ENCODE measurements around the gene CECR2.
A peak's percentile ranks its signal among the peaks of the same experiment; 100 is the strongest.
"Not testable (repeated sequence)": the region's sequence is repeated elsewhere in the genome, so short reads cannot be mapped to it uniquely, and the experiment has no call there.

CECR2 gene

DNA sequence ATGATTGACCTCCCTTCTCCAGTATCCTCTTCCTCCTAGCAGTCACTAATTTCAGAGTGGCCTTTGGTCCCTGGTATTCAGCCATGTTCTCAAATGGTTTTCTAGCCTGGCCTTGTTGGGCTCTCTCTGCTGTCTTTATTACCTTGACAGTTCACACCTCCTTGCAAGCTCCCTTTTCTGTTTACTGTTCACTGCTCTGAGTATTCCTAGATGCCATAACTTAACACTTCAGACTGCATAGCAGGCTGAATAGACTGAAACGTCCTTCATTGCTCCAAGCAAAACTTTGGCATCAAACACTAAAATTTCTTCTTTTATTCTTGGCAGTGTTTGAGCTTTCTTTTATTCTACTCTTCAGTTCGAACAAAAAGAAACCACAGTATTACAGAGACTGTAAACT lies 144.4 kb downstream of the CECR2 start:
- Mint-ChIP-seq H3K4me3 (no peak overlapping the region), H3K4me1 (no peaks in the 10 kb centered on the region), H3K27ac (ENCODE audit: low read depth) (no peak overlapping the region), H3K9me3 (no peaks in the 10 kb centered on the region), H3K36me3 (ENCODE audit: insufficient read depth) (peaks cover 1% of the 10 kb centered on the region), H3K27me3 (peaks cover 78% of the 10 kb centered on the region)
- ATAC-seq (replicated peaks; ENCODE audit: extremely low read depth, poor library complexity, severe bottlenecking) (no peak), DNase-seq (ENCODE audit: low spot score in 2 of 2) (no peak)

DNA sequence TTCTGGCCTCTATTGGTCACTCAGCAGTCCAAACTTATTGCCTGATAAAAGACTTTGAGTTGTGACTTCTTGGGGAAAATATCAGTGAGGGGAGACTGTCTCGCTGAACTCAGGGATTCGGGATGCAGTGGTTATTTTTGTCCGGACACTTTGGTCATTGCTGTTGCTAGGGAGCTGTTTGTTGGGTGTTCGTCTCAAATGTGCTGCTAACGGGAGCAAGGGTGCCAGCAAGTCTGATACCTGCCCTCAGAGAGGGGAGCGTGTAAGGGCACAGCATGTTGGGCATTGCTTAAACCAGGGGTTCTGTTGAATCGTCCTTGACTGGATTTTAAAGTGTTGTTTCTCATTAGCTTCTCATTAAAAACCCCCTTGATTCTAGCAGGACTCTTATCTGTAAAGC lies 144.8 kb downstream of the CECR2 start:
- H3K27me3 Mint-ChIP-seq, result peaks cover 78% of the 10 kb centered on the region
- H3K4me3 Mint-ChIP-seq, result no peak overlapping the region
- DNase-seq (ENCODE audit: low spot score in 2 of 2), result no peak
- no peaks in the 10 kb centered on the region for H3K9me3 Mint-ChIP-seq
- no peak for ATAC-seq (replicated peaks; ENCODE audit: extremely low read depth, poor library complexity, severe bottlenecking)
- H3K27ac Mint-ChIP-seq (ENCODE audit: low read depth), result no peak overlapping the region
- peaks cover 1% of the 10 kb centered on the region for H3K36me3 Mint-ChIP-seq (ENCODE audit: insufficient read depth)
- H3K4me1 Mint-ChIP-seq, result no peaks in the 10 kb centered on the region

DNA sequence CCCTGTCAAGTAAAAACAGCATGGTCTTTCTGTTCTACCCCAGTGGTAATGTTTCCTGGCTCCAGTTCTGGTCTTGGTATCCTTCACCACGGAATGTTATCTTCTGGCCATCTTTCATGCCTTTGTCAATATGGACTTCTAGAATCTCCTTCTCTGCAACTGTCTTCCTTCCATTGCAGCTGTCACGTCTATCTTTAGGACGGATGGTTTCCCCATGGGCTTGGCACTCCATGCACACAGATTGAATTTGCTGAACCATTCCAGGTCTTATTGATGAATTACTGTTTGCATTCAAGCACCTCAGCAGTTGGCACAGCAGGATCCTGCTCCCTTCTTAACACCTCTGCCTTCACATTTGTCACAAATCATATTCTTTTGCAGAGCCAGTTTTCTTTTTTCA lies 149.1 kb downstream of the CECR2 start:
- DNase-seq (ENCODE audit: low spot score in 2 of 2), result no peak
- H3K4me1 Mint-ChIP-seq, result no peaks in the 10 kb centered on the region
- H3K36me3 Mint-ChIP-seq (ENCODE audit: insufficient read depth), result no peaks in the 10 kb centered on the region
- no peak for ATAC-seq (replicated peaks; ENCODE audit: extremely low read depth, poor library complexity, severe bottlenecking)
- H3K27ac Mint-ChIP-seq (ENCODE audit: low read depth), result no peak overlapping the region
- H3K4me3 Mint-ChIP-seq, result no peak overlapping the region
- H3K27me3 Mint-ChIP-seq, result peaks cover 61% of the 10 kb centered on the region
- no peaks in the 10 kb centered on the region for H3K9me3 Mint-ChIP-seq

DNA sequence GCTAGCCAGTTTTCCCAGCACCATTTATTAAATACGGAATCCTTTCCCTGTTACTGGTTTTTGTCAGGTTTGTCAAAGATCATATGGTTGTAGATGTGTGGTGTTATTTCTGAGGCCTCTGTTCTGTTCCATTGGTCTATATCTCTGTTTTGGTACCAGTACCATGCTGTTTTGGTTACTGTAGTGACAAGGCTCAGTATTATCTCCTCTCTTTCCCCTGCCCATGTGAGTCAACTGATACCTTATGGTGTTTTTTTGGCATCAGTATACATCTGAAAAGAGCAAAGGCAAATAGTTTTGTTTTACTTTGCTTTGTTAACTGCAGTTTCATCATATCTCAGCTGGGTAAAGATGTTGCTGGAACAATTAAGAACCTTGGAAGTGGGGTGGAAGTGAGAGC lies 152.7 kb downstream of the CECR2 start:
- not testable (repeated sequence) for H3K4me1 Mint-ChIP-seq; H3K9me3 Mint-ChIP-seq; H3K4me3 Mint-ChIP-seq; H3K36me3 Mint-ChIP-seq (ENCODE audit: insufficient read depth); ATAC-seq (replicated peaks; ENCODE audit: extremely low read depth, poor library complexity, severe bottlenecking); H3K27ac Mint-ChIP-seq (ENCODE audit: low read depth); DNase-seq (ENCODE audit: low spot score in 2 of 2)
- peaks cover 66% of the 10 kb centered on the region for H3K27me3 Mint-ChIP-seq

DNA sequence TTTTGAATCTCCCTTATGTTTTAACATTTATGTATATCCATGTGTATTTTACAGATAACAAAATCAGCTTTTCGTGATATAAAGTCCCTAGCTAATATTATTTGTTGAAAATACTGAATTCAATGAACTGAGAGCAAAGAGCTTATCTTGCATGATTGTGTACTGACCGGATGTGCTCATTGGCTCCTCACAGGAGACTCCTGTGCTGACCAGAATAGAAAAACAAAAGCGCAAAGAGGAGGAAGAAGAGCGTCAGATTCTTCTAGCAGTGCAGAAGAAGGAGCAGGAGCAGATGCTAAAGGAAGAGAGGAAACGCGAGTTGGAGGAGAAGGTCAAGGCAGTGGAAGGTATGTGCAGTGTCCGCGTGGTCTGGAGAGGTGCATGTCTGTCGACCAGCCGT lies 154.7 kb downstream of the CECR2 start:
- peaks cover 68% of the 10 kb centered on the region for H3K27me3 Mint-ChIP-seq
- DNase-seq (ENCODE audit: low spot score in 2 of 2), result no peak
- H3K36me3 Mint-ChIP-seq (ENCODE audit: insufficient read depth), result no peaks in the 10 kb centered on the region
- no peak overlapping the region for H3K27ac Mint-ChIP-seq (ENCODE audit: low read depth)
- no peak overlapping the region for H3K4me3 Mint-ChIP-seq
- no peak for ATAC-seq (replicated peaks; ENCODE audit: extremely low read depth, poor library complexity, severe bottlenecking)
- H3K9me3 Mint-ChIP-seq, result no peaks in the 10 kb centered on the region
- no peaks in the 10 kb centered on the region for H3K4me1 Mint-ChIP-seq

DNA sequence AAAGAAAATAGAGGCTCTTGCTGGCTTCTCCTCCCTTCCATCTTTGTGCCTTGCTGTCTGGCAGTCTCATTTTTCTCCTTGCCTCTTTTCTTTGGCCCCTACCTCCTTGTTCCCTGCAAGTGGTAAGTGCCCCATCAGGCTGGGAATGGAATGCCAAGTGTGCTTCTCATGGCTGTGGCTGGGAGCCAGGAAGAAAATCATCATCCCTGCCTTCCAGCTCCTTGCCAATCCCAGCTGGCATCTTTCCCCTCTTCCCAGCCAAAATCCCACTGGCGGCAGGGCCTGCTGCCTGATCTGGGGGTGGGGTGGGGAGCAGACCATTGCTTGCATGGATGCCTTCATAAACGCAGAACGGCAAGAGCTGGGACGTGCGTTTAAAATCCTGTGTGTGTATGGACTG lies 167.0 kb downstream of the CECR2 start:
- H3K4me3 Mint-ChIP-seq, result no peak overlapping the region
- DNase-seq (ENCODE audit: low spot score in 2 of 2) (no peak), ATAC-seq (replicated peaks; ENCODE audit: extremely low read depth, poor library complexity, severe bottlenecking) (no peak)
- no peaks in the 10 kb centered on the region for H3K36me3 Mint-ChIP-seq (ENCODE audit: insufficient read depth)
- no peaks in the 10 kb centered on the region for H3K9me3 Mint-ChIP-seq
- no peaks in the 10 kb centered on the region for H3K4me1 Mint-ChIP-seq
- no peak overlapping the region for H3K27ac Mint-ChIP-seq (ENCODE audit: low read depth)
- peaks cover 7% of the 10 kb centered on the region for H3K27me3 Mint-ChIP-seq

DNA sequence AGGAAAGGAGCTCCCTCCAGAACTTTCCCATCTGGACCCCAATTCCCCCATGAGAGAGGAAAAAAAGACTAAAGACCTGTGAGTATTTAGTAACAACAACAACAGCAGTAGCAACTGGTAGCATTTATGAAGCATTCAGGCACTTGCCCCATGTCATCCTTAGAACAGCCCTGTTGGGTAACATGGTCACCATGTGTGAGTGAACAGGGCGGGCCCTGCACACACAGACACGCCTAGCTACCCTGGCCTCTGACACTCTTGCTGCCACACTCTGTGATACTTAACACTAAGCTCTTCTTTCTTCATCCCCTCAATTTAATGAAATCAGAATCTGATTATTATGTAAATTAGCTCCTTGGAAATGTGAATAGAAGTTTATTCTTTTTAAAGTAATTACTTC lies 167.9 kb downstream of the CECR2 start:
- Mint-ChIP-seq H3K27ac (ENCODE audit: low read depth) (no peak overlapping the region), H3K27me3 (no peaks in the 10 kb centered on the region), H3K9me3 (no peaks in the 10 kb centered on the region), H3K4me3 (no peak overlapping the region), H3K4me1 (no peaks in the 10 kb centered on the region), H3K36me3 (ENCODE audit: insufficient read depth) (no peaks in the 10 kb centered on the region)
- ATAC-seq (replicated peaks; ENCODE audit: extremely low read depth, poor library complexity, severe bottlenecking) (no peak), DNase-seq (ENCODE audit: low spot score in 2 of 2) (no peak)

DNA sequence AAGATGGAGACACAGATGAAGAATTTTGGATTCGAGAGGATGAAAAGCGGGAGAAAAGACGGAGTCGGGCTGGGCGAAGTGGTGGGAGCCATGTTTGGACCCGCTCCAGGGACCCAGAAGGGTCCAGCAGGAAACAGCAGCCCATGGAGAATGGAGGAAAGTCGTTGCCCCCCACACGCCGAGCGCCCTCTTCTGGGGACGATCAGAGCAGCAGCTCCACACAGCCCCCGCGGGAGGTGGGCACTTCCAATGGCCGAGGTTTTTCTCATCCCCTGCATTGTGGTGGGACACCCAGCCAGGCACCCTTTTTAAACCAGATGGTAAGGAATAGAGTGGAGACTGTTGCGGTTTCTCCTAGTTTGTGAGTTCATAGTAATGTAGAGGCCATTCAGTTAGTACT lies 171.2 kb downstream of the CECR2 start:
- H3K4me3 Mint-ChIP-seq, result no peak overlapping the region
- ATAC-seq (replicated peaks; ENCODE audit: extremely low read depth, poor library complexity, severe bottlenecking), result no peak
- no peaks in the 10 kb centered on the region for H3K4me1 Mint-ChIP-seq
- DNase-seq (ENCODE audit: low spot score in 2 of 2), result no peak
- no peaks in the 10 kb centered on the region for H3K36me3 Mint-ChIP-seq (ENCODE audit: insufficient read depth)
- peaks cover 9% of the 10 kb centered on the region for H3K27me3 Mint-ChIP-seq
- no peak overlapping the region for H3K27ac Mint-ChIP-seq (ENCODE audit: low read depth)
- H3K9me3 Mint-ChIP-seq, result no peaks in the 10 kb centered on the region

DNA sequence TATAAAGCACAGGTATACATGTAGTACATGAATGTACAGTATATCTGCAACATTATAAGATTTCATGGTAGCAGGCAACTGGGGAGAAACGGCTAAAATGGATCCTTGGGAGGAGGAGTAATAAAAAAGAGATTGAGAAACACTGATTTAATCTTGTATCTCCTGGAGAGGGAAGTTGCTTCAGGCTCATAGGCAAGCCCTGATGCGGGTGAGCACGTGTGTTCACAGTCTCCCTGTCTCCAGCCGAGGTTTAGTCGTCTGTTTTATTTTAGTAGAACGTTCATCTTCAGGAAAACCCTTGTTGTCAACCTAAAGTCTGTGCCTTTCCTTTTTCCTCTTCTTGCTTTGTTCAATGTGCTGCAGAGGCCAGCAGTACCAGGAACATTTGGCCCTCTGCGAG lies 172.2 kb downstream of the CECR2 start:
- ATAC-seq (replicated peaks; ENCODE audit: extremely low read depth, poor library complexity, severe bottlenecking) (no peak), DNase-seq (ENCODE audit: low spot score in 2 of 2) (no peak)
- no peaks in the 10 kb centered on the region for H3K4me1 Mint-ChIP-seq
- H3K4me3 Mint-ChIP-seq, result no peak overlapping the region
- no peaks in the 10 kb centered on the region for H3K36me3 Mint-ChIP-seq (ENCODE audit: insufficient read depth)
- H3K27ac Mint-ChIP-seq (ENCODE audit: low read depth), result no peak overlapping the region
- peaks cover 9% of the 10 kb centered on the region for H3K27me3 Mint-ChIP-seq
- H3K9me3 Mint-ChIP-seq, result no peaks in the 10 kb centered on the region

DNA sequence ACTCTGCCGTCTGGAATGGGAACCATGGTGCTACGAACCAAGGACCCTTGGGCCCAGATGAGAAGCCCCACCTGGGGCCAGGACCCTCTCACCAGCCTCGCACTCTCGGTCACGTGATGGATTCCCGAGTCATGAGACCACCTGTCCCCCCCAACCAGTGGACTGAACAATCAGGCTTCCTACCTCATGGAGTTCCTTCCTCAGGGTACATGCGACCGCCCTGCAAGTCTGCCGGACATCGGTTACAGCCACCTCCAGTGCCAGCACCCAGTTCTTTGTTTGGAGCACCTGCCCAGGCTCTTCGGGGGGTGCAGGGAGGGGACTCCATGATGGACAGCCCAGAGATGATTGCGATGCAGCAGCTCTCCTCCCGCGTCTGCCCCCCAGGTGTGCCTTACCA lies 173.2 kb downstream of the CECR2 start:
- Mint-ChIP-seq H3K4me3 (no peak overlapping the region), H3K36me3 (ENCODE audit: insufficient read depth) (no peaks in the 10 kb centered on the region), H3K9me3 (no peaks in the 10 kb centered on the region), H3K27ac (ENCODE audit: low read depth) (no peak overlapping the region), H3K4me1 (no peaks in the 10 kb centered on the region), H3K27me3 (peaks cover 9% of the 10 kb centered on the region)
- no peak for ATAC-seq (replicated peaks; ENCODE audit: extremely low read depth, poor library complexity, severe bottlenecking)
- no peak for DNase-seq (ENCODE audit: low spot score in 2 of 2)

DNA sequence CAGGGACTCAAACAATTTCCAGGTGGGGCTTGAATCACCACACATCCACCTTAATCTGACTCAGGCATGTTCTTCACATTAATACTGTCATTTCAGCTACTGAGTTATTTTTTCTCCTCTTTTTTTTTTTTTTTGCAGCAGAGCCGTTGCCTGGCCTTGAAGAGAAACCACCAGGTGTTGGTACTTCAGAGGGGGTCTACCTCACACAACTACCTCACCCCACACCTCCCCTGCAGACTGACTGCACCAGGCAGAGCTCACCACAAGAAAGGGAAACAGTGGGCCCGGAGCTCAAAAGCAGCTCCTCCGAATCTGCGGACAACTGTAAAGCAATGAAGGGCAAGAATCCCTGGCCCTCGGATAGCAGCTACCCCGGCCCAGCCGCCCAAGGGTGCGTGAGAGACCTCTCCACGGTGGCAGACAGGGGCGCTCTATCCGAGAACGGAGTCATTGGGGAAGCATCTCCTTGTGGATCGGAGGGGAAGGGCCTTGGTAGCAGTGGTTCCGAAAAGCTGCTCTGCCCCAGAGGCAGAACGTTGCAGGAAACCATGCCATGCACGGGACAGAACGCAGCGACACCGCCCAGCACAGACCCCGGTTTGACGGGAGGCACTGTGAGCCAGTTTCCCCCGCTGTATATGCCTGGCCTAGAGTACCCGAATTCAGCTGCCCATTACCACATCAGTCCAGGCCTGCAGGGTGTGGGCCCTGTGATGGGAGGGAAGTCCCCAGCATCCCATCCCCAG lies 178.9 kb downstream of the CECR2 start:
- ATAC-seq (replicated peaks; ENCODE audit: extremely low read depth, poor library complexity, severe bottlenecking) (no peak), DNase-seq (ENCODE audit: low spot score in 2 of 2) (no peak)
- H3K27ac Mint-ChIP-seq (ENCODE audit: low read depth), result no peak overlapping the region
- H3K4me1 Mint-ChIP-seq, result no peaks in the 10 kb centered on the region
- peaks cover 12% of the 10 kb centered on the region for H3K27me3 Mint-ChIP-seq
- no peak overlapping the region for H3K4me3 Mint-ChIP-seq
- no peaks in the 10 kb centered on the region for H3K36me3 Mint-ChIP-seq (ENCODE audit: insufficient read depth)
- no peaks in the 10 kb centered on the region for H3K9me3 Mint-ChIP-seq

DNA sequence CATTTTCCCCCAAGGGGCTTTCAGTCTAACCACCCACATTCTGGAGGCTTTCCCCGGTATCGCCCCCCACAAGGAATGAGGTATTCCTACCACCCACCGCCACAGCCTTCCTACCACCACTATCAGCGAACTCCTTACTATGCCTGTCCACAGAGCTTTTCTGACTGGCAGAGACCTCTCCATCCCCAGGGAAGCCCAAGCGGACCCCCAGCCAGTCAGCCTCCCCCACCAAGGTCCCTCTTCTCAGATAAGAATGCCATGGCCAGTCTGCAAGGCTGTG lies 179.4 kb downstream of the CECR2 start:
- Mint-ChIP-seq H3K36me3 (ENCODE audit: insufficient read depth) (no peaks in the 10 kb centered on the region), H3K4me3 (no peak overlapping the region), H3K9me3 (no peaks in the 10 kb centered on the region), H3K27ac (ENCODE audit: low read depth) (peak overlapping the region; percentile 26), H3K4me1 (no peaks in the 10 kb centered on the region), H3K27me3 (peaks cover 9% of the 10 kb centered on the region)
- no peak for ATAC-seq (replicated peaks; ENCODE audit: extremely low read depth, poor library complexity, severe bottlenecking)
- DNase-seq (ENCODE audit: low spot score in 2 of 2), result no peak

DNA sequence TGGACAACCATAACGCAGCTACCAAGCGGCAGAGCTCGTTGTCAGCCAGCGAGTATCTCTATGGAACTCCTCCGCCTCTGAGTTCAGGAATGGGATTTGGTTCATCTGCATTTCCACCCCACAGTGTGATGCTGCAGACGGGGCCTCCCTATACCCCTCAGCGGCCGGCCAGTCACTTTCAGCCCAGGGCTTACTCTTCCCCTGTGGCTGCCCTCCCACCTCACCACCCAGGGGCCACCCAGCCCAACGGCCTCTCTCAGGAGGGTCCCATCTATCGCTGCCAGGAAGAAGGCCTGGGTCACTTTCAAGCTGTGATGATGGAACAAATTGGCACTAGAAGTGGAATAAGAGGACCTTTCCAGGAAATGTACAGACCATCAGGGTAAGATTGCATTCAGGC lies 179.9 kb downstream of the CECR2 start:
- no peak for ATAC-seq (replicated peaks; ENCODE audit: extremely low read depth, poor library complexity, severe bottlenecking)
- DNase-seq (ENCODE audit: low spot score in 2 of 2), result no peak
- H3K36me3 Mint-ChIP-seq (ENCODE audit: insufficient read depth), result no peaks in the 10 kb centered on the region
- no peaks in the 10 kb centered on the region for H3K4me1 Mint-ChIP-seq
- peak overlapping the region; percentile 26 for H3K27ac Mint-ChIP-seq (ENCODE audit: low read depth)
- peaks cover 9% of the 10 kb centered on the region for H3K27me3 Mint-ChIP-seq
- no peak overlapping the region for H3K4me3 Mint-ChIP-seq
- H3K9me3 Mint-ChIP-seq, result no peaks in the 10 kb centered on the region

DNA sequence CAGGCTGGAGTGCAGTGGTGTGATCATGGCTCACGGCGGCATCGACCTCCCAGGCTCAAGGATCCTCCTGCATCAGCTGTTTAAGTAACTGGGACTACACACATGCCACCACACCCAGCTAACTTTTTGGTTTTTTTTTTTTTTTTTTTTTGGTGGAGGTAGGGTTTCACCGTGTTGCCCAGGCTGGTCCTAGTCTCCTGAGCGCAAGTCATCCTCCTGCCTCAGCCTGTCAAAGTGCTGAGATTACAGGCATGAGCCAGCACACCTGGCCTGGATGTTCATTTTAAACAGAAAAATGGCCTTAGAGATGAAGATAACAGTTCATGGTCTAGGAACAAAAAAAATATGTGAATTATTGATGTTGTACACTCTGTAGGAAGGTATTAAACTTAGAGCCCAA lies 180.4 kb downstream of the CECR2 start:
- Mint-ChIP-seq H3K4me3 (no peak overlapping the region), H3K36me3 (ENCODE audit: insufficient read depth) (no peaks in the 10 kb centered on the region), H3K9me3 (no peaks in the 10 kb centered on the region), H3K27ac (ENCODE audit: low read depth) (no peak overlapping the region), H3K4me1 (no peaks in the 10 kb centered on the region), H3K27me3 (peaks cover 9% of the 10 kb centered on the region)
- no peak for DNase-seq (ENCODE audit: low spot score in 2 of 2)
- no peak for ATAC-seq (replicated peaks; ENCODE audit: extremely low read depth, poor library complexity, severe bottlenecking)

Data from central memory CD8-positive, alpha-beta T cell (primary cell).